WTC11 (cell line): ENCODE results near the gene SNIP1. TPM values are rescaled to one million over a fixed set of nuclear protein-coding genes. Genes with fewer than 3 reads are reported as not detected.

Experiments
- ATAC-seq: fragments of 200-7000 bp; cut with Tn5 transposase; 2 replicates; pipeline ENCODE4 v1.10.0; 2021; ENCODE audit warnings: mild to moderate bottlenecking, moderate library complexity
- CTCF ChIA-PET: fragments of 300-600 bp; sonication (Branson Sonifier 250); formaldehyde crosslinking; loops from one replicate; lab custom pipeline; 2021; ENCODE audit warnings: antibody characterized with exemption; lab: Charles Lee
- POLR2A ChIA-PET: fragments of 350-600 bp; sonication (Branson Sonifier 250); formaldehyde crosslinking; loops from one replicate; lab custom pipeline; 2021; ENCODE audit warnings: antibody characterized with exemption; lab: Charles Lee
- DNase-seq: peaks from one replicate; pipeline ENCODE4 v3.0.0; 2021; ENCODE audit warnings: low spot score
- H3K27ac Mint-ChIP-seq: 2 replicates; pipeline ENCODE4 v1.8.0; 2021; ENCODE audit warnings: mixed read lengths
- H3K27me3 Mint-ChIP-seq: 2 replicates; pipeline ENCODE4 v1.8.0; 2021; ENCODE audit warnings: low read depth, mild to moderate bottlenecking, moderate library complexity, mixed read lengths
- H3K36me3 Mint-ChIP-seq: 2 replicates; pipeline ENCODE4 v1.8.0; 2021; ENCODE audit warnings: mixed read lengths
- H3K4me1 Mint-ChIP-seq: 2 replicates; pipeline ENCODE4 v1.8.0; 2022; ENCODE audit warnings: mixed read lengths
- H3K4me3 Mint-ChIP-seq: 2 replicates; pipeline ENCODE4 v1.8.0; 2021; ENCODE audit warnings: mild to moderate bottlenecking, moderate library complexity, mixed read lengths
- H3K9me3 Mint-ChIP-seq: 2 replicates; pipeline ENCODE4 v1.8.0; 2021; ENCODE audit warnings: mixed read lengths
- FOXP4 ChIP-seq: sonication (generic); formaldehyde crosslinking; IDR thresholded peaks from 2 replicates; pipeline ENCODE4 v1.8.0; 2022; ENCODE audit warnings: mild to moderate bottlenecking, missing genetic modification reagents
- SP1 ChIP-seq: sonication (generic); formaldehyde crosslinking; conservative IDR thresholded peaks from 2 replicates; pipeline ENCODE4 v1.8.1; 2022; ENCODE audit warnings: missing genetic modification reagents
- microRNA-seq: library from miRNA; unstranded; fragments of <30 nt; microRNA quantifications from one replicate; pipeline ENCODE4 v1.2.0, GENCODE V29; 2022; ENCODE audit warnings: borderline number of aligned reads
- total RNA-seq: library from RNA; stranded (reverse); gene quantifications from 3 replicates; pipeline ENCODE4 v1.2.3, GENCODE V29; 2021

SNIP1 gene
- total RNA-seq, 1 experiment from 2014 or later, result 18.3 TPM

GRCh38 chr1:37485902-37486679 lies 68.0 kb downstream of the SNIP1 start:
- POLR2A ChIA-PET, result interaction anchor here (1.9 to 2.4 kb wide), 2 partner anchors 8 to 10 kb away, joined by 8 to 13 read pairs; partner anchors contain the start of gene ZC3H12A
- TF ChIP-seq FOXP4 (CRISPR knock-in tag) (no peak), SP1 (CRISPR knock-in tag) (no peak)
- TF ChIP-seq, all 79 proteins: peak for 0
- Mint-ChIP-seq H3K9me3 (no peaks in the 10 kb centered on the region), H3K36me3 (peaks cover 17% of the 10 kb centered on the region), H3K27ac (no peak overlapping the region), H3K27me3 (no peaks in the 10 kb centered on the region), H3K4me3 (no peak overlapping the region), H3K4me1 (peaks cover 13% of the 10 kb centered on the region)
- ATAC-seq, result no peak
- no peak for DNase-seq
- CTCF ChIA-PET, result interaction anchor here (0.8 to 6.4 kb wide), 16 partner anchors 10 to 970 kb away, joined by 3 to 279 read pairs (median 9); partner anchors contain the start of genes EPHA10, MEAF6, SNIP1 and ZC3H12A

Small RNA genes within 50 kb of the gene (microRNA-seq; reads per million reads assigned to microRNA genes)
- gene MIR5581, result not detected

Other genes starting within 250 kb of the SNIP1 start
- 8.4 to 10.9 TPM (median 9.6 TPM) in 3 replicates for gene ZC3H12A, start 79.7 kb downstream of the SNIP1 start, total RNA-seq
- 37.4 to 41.3 TPM (median 41.0 TPM) in 3 replicates for gene MEAF6, start 39.5 kb downstream of the SNIP1 start, total RNA-seq
- 10.5 to 14.6 TPM (median 13.5 TPM) in 3 replicates for gene DNALI1, start 2.6 kb upstream of the SNIP1 start, total RNA-seq
- gene GNL2, start 41.6 kb upstream of the SNIP1 start, total RNA-seq, result 72.3 to 92.8 TPM (median 75.9 TPM) in 3 replicates
- gene RSPO1, start 80.6 kb upstream of the SNIP1 start, total RNA-seq, result 0.11 to 0.16 TPM (median 0.13 TPM) in 3 replicates
- gene CDCA8, start 138.2 kb upstream of the SNIP1 start, total RNA-seq, result 42.1 to 47.7 TPM (median 43.3 TPM) in 3 replicates
- 1.3 to 1.5 TPM (median 1.3 TPM) in 3 replicates for gene EPHA10, start 210.8 kb upstream of the SNIP1 start, total RNA-seq
- gene MANEAL, start 239.6 kb upstream of the SNIP1 start, total RNA-seq, result 4.2 to 6.4 TPM (median 5.9 TPM) in 3 replicates